ENCODE data around the gene GDF2. TPM values are rescaled to one million over a fixed set of nuclear protein-coding genes. Genes with fewer than 3 reads are reported as not detected.
A peak's percentile ranks its signal among the peaks of the same experiment; 100 is the strongest.

Gene GDF2
- total and polyA plus RNA-seq, 4 donors, result not detected

- no peak for ATAC-seq (ENCODE audit: insufficient read depth, low FRiP score)
Observed at GRCh38 chr10:47294501-47294900, 27.8 kb upstream of the GDF2 start.

GRCh38 chr10:47295411-47295810 lies 26.8 kb upstream of the GDF2 start:
- no peak for TF ChIP-seq CTCF (IDR thresholded peaks at IDR 0.05; ENCODE audit: control extremely low read depth, extremely low read depth)
- peaks cover 0 to 51% (median 21%) of the 10 kb centered on the region in 5 donors for H3K4me1 ChIP-seq (ENCODE audit: control insufficient read depth in 5 of 5, insufficient read depth in 5 of 5, low read length in 5 of 5)
- H3K27ac ChIP-seq (ENCODE audit: low read depth in 1 of 2, low read length in 1 of 2), result no peak overlapping the region
- H3K4me3 ChIP-seq, result no peak overlapping the region
- H3K9me3 ChIP-seq (ENCODE audit: control insufficient read depth in 4 of 4, insufficient read depth in 3 of 4, low read length in 3 of 4), result peaks cover 0 to 5% (median 0%) of the 10 kb centered on the region in 4 donors
- ATAC-seq (ENCODE audit: insufficient read depth, low FRiP score) (no peak), DNase-seq (no peak)
- peaks cover 0 to under 1% (median 0%) of the 10 kb centered on the region in 4 donors for H3K36me3 ChIP-seq (ENCODE audit: control insufficient read depth in 4 of 4, insufficient read depth in 4 of 4, low read length in 4 of 4)
- no peak overlapping the region for H3K9ac ChIP-seq (ENCODE audit: insufficient read depth in 1 of 2, low read length in 2 of 2)
- 85 to 90% methylated on average over 5 of the region's 5 CpGs for WGBS, 2 donors
- H3K27me3 ChIP-seq (ENCODE audit: control insufficient read depth in 3 of 3, insufficient read depth in 3 of 3, low read length in 2 of 3), result peaks cover 0 to 7% (median 5%) of the 10 kb centered on the region in 3 donors

More at GRCh38 chr10:47294501-47294900, 27.8 kb upstream of the GDF2 start:
- peaks cover 0 to 6% (median 0%) of the 10 kb centered on the region in 4 donors for H3K9me3 ChIP-seq (ENCODE audit: control insufficient read depth in 4 of 4, insufficient read depth in 3 of 4, low read length in 3 of 4)
- no peak for DNase-seq
- H3K4me3 ChIP-seq, result no peak overlapping the region
- H3K27me3 ChIP-seq (ENCODE audit: control insufficient read depth in 3 of 3, insufficient read depth in 3 of 3, low read length in 2 of 3), result peaks cover 0 to 4% (median 4%) of the 10 kb centered on the region in 3 donors
- no peaks in the 10 kb centered on the region for H3K36me3 ChIP-seq (ENCODE audit: control insufficient read depth in 4 of 4, insufficient read depth in 4 of 4, low read length in 4 of 4)
- no peak overlapping the region for H3K27ac ChIP-seq (ENCODE audit: low read depth in 1 of 2, low read length in 1 of 2)
- 86 to 88% methylated on average over 5 of the region's 5 CpGs for WGBS, 2 donors
- peaks cover 0 to 47% (median 19%) of the 10 kb centered on the region in 5 donors for H3K4me1 ChIP-seq (ENCODE audit: control insufficient read depth in 5 of 5, insufficient read depth in 5 of 5, low read length in 5 of 5)
- no peak overlapping the region for H3K9ac ChIP-seq (ENCODE audit: insufficient read depth in 1 of 2, low read length in 2 of 2)
- TF ChIP-seq CTCF (IDR thresholded peaks at IDR 0.05; ENCODE audit: control extremely low read depth, extremely low read depth), result no peak

GRCh38 chr10:47296156-47296894 lies 25.9 kb upstream of the GDF2 start:
- no peak overlapping the region for H3K4me3 ChIP-seq
- peaks cover 0 to 3% (median 0%) of the 10 kb centered on the region in 4 donors for H3K9me3 ChIP-seq (ENCODE audit: control insufficient read depth in 4 of 4, insufficient read depth in 3 of 4, low read length in 3 of 4)
- peaks cover 0 to 12% (median 9%) of the 10 kb centered on the region in 3 donors for H3K27me3 ChIP-seq (ENCODE audit: control insufficient read depth in 3 of 3, insufficient read depth in 3 of 3, low read length in 2 of 3)
- TF ChIP-seq CTCF (IDR thresholded peaks at IDR 0.05; ENCODE audit: control extremely low read depth, extremely low read depth), result no peak
- H3K27ac ChIP-seq (ENCODE audit: low read depth in 1 of 2, low read length in 1 of 2), result no peak overlapping the region
- WGBS, 2 donors, result 39 to 43% methylated on average over 12 of the region's 12 CpGs
- peaks cover 0 to 51% (median 21%) of the 10 kb centered on the region in 5 donors for H3K4me1 ChIP-seq (ENCODE audit: control insufficient read depth in 5 of 5, insufficient read depth in 5 of 5, low read length in 5 of 5)
- ATAC-seq (ENCODE audit: insufficient read depth, low FRiP score) (no peak), DNase-seq (peak in 2 of 3 donors; percentile 65 to 77)
- no peak overlapping the region for H3K9ac ChIP-seq (ENCODE audit: insufficient read depth in 1 of 2, low read length in 2 of 2)
- peaks cover 0 to 9% (median 0%) of the 10 kb centered on the region in 4 donors for H3K36me3 ChIP-seq (ENCODE audit: control insufficient read depth in 4 of 4, insufficient read depth in 4 of 4, low read length in 4 of 4)

Data from lung (tissue), 12 donors.